HG02938 (cell line): ENCODE measurements around the gene MNAT1.
A peak's percentile ranks its signal among the peaks of the same experiment; 100 is the strongest.
"Not testable (repeated sequence)": the region's sequence is repeated elsewhere in the genome, so short reads cannot be mapped to it uniquely, and the experiment has no call there.

Experiments used
- ATAC-seq: cut with Tn5 transposase; IDR thresholded peaks from one replicate; pipeline ENCODE4 v1.9.1; 2021; ENCODE audit warnings: mild to moderate bottlenecking, moderate library complexity; ENCODE audit not compliant: unreplicated experiment

Gene MNAT1

GRCh38 chr14:60867503-60868172, 133.1 kb downstream of the MNAT1 start:
- ATAC-seq = no peak

GRCh38 chr14:60878121-60878520, 143.6 kb downstream of the MNAT1 start:
- no peak for ATAC-seq

- no peak for ATAC-seq
These were observed 144.0 kb downstream of the MNAT1 start for GRCh38 chr14:60878536-60878935.

- ATAC-seq = no peak
These were observed 147.7 kb downstream of the MNAT1 start for GRCh38 chr14:60882219-60882618.

GRCh38 chr14:60884134-60884533, 149.6 kb downstream of the MNAT1 start:
- ATAC-seq = no peak

- ATAC-seq = not testable (repeated sequence)
These were observed 156.1 kb downstream of the MNAT1 start for GRCh38 chr14:60890636-60891035.

- ATAC-seq = no peak
These were observed 159.3 kb downstream of the MNAT1 start for GRCh38 chr14:60893911-60894310.

GRCh38 chr14:60904381-60904780, 169.8 kb downstream of the MNAT1 start:
- ATAC-seq = no peak

- ATAC-seq = no peak
These were observed 171.4 kb downstream of the MNAT1 start for GRCh38 chr14:60905923-60906322.

GRCh38 chr14:60915781-60916180, 181.2 kb downstream of the MNAT1 start:
- no peak for ATAC-seq

GRCh38 chr14:60922050-60922449, 187.5 kb downstream of the MNAT1 start:
- ATAC-seq = no peak

GRCh38 chr14:60925286-60925685, 190.7 kb downstream of the MNAT1 start:
- no peak for ATAC-seq

- ATAC-seq = peak; percentile 99
These were observed 191.4 kb downstream of the MNAT1 start for GRCh38 chr14:60926002-60926401.

GRCh38 chr14:60931218-60931617, 196.7 kb downstream of the MNAT1 start:
- no peak for ATAC-seq

- no peak for ATAC-seq
These were observed 199.5 kb downstream of the MNAT1 start for GRCh38 chr14:60933920-60934655.

- no peak for ATAC-seq
These were observed 200.8 kb downstream of the MNAT1 start for GRCh38 chr14:60935319-60935718.

GRCh38 chr14:60943637-60944032, 209.1 kb downstream of the MNAT1 start:
- ATAC-seq = no peak

- no peak for ATAC-seq
These were observed 209.6 kb downstream of the MNAT1 start for GRCh38 chr14:60944204-60944603.

GRCh38 chr14:60945984-60946383, 211.4 kb downstream of the MNAT1 start:
- ATAC-seq = no peak

GRCh38 chr14:60946773-60947172, 212.2 kb downstream of the MNAT1 start:
- no peak for ATAC-seq

GRCh38 chr14:60951776-60952435, 217.3 kb downstream of the MNAT1 start:
- no peak for ATAC-seq

- no peak for ATAC-seq
These were observed 221.6 kb downstream of the MNAT1 start for GRCh38 chr14:60956202-60956601.
